NCI-H1930 (cell line): ENCODE measurements around the gene PPL.

Experiments used
- DNase-seq, 2 experiments: peaks; one replicate each; lab custom pipeline; 2025; lab: John Stamatoyannopoulos, UW

Gene PPL

DNA sequence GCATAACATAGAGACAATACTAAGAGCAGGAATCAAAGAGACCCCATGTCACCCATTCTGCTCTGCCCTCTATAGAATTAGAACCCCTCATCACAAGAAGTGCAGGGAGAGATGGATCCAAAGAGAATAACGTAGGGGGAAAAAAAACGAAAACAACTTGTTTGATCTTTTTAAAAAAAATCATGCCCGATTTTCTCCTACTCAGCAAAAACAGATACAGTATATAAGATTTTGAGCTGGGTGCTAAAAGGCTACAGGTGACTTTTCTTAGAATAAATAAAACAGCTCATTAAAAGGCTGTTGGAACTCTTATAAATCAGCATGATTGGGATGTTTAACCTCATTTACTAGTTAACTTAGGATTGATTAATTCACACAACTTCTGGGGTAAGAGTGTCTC is 72.2 kb downstream of the PPL start:
- no peak for DNase-seq

DNA sequence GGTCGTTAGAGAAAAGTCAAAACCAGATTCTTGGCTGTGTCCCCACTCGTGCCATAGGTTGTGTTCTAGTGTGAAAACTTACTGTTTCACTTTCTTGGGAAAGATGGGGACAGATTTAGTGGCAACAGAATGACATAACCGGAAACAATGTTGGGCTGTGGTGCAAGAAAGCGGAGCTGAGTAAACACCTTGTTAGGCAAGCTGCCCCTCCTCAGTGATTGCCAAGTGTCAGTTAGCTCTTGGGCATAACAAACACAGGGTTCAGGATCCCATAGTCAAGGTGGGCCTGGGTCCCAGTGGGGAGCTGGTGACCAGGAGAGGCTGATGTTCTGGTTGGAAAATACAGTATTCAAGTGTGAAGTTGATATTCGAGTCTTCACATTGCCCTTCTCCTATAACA is 74.3 kb downstream of the PPL start:
- DNase-seq: no peak

DNA sequence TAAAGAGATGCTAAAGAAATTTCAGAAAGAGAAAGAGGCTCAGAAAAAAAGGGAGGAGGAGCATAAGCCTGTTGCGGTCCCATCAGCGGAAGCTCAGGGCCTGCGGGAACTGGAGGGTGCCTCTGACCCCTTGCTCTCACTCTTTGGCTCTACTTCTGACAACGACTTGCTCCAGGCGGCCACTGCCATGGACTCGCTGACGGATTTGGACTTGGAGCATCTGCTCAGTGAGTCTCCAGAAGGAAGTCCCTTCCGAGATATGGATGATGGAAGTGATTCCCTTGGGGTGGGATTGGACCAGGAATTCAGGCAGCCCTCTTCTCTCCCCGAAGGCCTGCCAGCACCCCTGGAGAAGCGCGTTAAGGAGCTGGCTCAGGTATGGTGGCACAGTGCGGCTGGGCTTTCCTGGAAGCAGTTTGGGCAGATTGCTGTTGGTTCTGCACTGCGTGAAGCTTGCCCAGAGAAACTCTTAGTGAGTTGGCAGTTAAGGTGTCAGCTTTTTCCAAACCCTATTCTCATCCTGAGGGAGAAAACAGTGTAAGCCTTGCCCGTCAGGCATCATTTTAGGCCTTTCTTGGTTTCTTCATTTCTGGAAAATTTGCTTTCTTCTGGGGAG is 76.1 kb downstream of the PPL start:
- no peak for DNase-seq

DNA sequence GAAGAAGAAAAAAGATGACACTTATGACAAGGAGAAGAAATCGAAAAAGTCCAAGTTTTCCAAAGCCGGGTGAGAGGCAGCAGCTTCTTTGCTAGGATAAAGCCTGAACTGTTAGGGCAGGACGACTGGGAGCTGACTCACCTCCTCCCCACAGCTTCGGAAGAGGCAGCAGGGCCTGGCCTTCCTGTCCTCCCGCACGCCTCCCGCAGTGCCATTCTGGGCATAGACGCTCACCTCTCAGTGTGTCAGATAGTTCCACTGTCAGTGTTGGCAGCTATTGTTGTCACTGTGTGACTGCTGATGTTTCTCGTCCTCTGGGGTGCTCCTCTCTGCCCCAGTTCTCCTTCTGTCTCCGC is 77.1 kb downstream of the PPL start:
- DNase-seq: no peak

DNA sequence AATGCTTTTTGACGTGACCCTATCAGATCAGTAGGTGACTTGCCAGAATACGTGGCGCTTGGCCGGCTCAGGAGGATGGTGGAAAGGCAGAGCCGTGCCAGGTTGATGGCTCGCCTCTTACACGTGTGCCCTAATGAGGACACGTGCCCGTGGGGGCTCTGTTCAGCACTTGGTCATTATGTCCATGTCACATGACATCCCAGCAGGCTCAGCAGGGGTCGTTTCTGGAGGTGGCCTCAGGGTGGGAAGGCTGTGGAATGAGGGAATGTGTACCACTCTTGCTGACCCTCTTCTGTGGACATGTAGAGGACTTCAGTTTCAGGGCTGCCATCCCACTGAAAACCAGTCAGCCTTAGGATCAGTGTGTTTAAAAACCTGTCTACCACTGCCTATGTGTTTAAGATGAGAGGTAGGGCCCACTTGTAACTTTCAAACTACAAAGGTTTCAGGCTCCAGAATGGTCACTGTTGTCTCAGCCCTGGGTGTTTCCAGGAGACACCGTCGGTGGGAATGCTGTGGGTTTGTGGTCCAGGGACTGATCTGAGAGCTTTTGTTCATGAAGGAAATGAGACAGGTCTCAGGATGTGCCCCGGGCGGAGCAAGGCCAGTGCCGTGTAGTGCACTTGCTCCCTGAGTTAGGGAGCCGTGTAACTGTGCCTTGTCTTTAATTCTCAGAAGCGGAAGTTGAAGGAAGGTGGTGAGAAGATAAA is 77.6 kb downstream of the PPL start:
- no peak for DNase-seq

DNA sequence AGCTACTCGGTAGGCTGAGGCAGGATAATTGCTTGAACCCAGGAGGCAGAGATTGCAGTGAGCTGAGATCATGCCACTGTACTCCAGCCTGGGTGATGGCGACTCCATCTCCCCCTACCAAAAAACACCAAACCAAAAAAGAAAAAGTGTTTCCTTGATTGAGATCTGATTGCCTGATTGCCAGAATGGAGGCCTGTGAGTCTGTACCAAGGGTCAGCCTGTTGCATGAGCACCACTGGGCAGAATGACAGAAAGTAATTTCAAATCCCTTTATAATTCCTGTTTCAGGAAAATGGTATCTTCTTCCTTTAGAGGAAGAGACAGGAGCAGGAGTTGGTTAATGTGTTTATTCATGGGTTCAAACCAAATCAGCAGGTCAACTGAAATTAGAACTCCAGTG is 81.1 kb downstream of the PPL start:
- DNase-seq: no peak

DNA sequence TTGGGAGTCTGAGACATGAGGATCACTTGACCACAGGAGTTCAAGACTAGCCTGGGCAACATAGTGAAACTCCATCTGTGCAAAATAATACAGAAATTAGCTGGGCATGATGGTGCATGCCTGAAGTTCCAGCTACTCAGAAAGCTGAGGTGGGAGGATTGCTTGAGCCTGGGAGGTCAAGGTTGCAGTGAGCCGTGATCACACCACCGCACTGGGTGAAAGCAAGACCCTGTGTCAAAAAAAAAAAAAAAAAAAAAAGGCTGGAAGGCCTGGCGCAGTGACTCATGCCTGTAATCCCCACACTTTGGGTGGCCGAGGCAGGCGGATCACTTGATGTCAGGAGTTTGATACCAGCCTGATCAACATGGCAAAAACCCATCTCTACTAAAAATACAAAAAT is 81.6 kb downstream of the PPL start:
- no peak for DNase-seq

DNA sequence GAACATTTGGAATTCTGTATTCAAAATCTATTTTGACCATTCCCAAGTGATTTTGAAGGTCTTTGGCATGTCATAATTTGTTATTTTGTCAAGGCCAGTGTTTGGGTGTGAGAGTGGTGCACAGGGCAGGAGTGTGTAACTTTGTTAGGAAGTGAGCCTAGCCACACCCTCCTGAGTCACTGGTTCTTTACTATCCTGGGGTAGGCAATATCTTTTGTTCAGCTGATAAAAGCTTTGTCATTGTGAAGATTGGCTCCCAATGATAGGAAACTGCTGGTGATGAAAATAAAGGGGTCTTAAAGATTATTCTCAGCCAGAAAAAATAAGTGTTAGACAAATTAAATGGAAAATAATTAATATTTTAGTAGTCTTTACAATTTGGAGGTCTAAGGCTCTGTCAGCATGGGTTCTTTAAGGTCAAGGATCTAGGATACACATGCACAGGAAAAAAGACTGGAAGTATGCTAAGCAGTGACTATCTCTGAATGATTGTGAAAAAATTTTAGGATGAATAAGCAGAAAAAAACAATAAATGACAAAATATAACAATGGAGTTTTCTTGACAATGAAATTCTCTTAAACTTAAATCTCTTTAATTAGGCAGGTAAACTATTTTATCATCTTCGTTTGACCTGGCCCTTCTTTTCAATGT is 84.6 kb downstream of the PPL start:
- DNase-seq: no peak

DNA sequence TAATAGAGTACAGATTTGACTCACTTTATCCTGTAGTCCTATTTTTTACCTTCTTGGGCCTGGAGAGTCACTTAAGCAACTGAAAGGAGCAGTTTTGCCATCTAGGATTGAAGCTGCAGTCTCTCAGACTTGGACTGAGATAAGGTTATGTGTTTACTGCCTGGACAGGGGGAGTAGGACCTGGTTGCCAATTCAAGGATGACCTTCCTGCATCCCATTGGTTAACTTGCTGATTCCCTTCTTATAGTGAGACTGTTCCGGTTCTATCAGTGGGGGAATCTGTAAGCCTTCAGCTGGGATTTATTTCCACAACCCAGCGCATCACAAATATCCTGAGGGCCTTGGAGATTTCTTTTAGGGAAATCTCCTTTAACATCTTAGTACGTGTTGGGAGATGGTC is 86.7 kb downstream of the PPL start:
- DNase-seq: no peak

DNA sequence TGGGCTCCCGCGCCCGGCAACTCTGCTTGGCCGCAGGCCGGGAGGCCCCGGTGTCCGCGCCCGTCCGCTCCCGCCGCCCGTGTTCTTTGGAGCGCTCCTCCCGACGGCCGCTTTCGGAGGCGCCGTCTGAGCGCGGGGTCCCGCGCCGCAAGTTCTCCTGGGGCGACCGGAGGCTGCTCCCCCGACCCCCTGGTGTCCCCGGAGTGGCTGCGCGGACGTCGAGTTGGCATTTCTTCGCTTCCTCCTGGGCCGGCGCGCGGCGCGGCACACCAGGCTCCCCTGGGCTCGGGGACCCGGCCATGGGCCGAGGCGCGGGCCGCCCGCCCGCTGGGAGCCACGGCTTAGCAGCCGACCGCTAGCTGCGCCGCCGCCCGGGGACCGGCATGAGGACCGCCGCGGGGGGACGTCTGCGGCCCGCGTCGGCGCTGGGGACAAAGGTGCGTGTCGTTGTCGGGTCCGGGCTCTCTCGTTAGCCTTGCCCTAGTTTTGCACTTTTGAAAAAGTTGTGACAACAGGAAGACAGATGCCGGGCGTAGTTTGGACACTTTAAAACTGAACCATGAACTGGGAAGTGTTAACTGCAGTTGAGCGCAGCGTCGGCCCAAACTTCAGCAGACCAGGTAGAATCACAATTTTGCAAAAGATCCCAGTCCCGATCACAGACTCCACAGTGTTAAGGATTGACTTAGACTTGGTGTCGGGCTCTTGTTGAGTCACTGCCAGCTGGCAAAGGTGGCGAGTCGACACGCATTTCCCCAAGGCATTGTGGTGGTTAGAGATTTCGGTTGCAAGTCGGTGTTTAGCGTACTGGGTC is 89.0 kb downstream of the PPL start:
- DNase-seq: no peak

DNA sequence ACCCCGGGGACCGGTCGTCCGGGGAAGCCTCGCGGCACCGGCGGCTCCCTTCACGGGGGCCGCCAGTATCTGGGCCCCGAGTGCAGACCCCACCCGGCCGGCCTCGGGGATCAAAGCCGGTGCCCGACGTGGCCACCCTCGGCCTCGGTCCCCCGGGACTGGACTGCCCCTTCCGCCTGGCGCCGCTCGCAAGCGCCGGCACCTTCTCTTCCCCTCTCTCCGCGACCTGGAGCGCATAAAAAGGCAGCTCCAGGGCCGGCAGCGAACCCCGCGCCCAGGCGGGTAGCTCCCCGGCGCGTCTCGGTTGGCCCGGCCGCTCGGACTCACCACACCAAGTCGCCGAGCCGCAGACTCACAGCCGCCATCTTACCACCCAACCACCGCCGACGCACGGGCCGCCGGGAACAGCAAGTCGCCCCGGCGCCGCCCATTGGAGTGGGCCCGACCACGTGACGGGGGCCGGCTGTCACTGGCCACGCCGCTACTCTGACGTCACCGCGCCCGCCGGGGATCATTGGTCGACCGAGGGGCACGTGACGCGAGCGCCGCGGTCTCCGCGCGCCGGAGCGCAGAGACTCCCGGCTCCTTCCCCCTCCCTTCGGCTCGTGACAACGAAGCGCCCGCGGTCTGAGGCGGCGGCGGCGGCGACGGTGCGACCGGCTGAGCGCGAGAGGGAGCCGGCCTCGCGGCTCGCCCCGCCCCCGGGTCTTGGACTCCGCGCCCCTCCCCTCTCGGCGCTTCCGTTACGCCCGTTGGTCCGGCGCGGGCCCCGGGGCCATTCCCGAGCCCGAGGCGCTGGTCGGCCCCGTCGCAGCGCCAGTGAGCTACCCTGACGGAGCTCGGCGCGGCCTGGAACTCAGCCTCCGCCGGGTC is 89.8 kb downstream of the PPL start, which contains the start of the genes GLYR1 and UBN1:
GLYR1 (minus strand) TSS at position 388 of the 873 bp plus-strand sequence; CDS start at position 365, 23 bp downstream.
UBN1 (plus strand) TSS at position 581 of the 873 bp plus-strand sequence. CDS start 5,437 bp downstream, outside the sequence.
- peak; percentile 97 to 98 for DNase-seq

DNA sequence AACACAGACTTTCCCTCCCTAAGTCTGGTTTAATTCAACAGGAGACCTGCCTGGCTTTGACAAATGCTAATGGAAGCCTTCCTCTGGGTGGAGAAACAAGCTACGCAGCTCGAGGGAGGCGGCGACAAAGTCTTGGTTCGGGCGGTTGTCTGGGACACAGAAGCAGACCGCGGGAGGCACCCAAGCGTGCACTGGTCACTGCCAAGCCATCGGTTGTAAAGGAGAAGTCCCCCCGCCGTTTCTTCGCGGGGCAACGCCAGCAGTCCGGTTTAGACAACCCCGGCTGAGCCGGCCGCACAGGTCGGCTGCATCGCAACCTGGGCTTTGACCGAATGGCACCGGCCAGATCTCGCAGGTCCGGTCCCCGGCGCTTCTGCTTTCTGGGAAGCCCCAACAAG is 90.4 kb downstream of the PPL start:
- DNase-seq: no peak

DNA sequence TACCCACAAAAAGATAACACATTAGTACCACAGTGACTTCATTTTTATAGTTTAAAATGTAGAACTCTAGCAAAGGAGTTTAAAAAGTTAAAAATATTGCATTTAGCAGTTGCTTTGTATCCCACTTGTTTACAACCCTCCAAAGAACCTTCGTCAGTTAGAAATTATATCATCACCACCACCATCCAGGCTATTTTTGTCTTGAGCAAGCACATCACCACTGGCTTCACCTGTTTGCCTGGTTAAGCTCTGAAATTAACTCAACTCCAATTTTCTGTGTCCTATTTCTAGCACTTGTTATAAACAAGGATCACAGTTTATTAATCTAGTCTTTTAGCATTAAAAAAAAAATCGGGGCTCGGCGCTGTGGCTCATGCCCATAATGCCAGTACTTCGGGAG is 96.0 kb downstream of the PPL start:
- DNase-seq: no peak

DNA sequence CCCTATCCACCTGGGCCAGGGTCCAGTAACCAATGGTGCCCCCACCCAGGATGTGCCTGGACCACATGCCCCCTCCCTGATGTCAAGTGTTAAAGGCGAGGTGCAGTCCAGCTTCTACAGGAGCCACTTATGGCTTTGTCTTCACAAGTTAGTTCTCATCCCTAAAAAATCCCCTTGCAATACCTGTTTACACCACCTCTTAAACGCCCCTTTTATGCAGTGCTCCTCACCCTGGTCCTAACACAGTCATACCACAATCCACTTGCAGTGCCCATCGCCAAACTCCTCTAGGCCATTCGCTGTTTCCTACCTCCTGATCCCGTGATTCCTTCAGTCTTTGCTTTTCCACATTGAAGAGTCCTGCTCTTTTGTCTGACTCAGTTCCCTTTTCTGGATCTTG is 97.0 kb downstream of the PPL start:
- DNase-seq: no peak

DNA sequence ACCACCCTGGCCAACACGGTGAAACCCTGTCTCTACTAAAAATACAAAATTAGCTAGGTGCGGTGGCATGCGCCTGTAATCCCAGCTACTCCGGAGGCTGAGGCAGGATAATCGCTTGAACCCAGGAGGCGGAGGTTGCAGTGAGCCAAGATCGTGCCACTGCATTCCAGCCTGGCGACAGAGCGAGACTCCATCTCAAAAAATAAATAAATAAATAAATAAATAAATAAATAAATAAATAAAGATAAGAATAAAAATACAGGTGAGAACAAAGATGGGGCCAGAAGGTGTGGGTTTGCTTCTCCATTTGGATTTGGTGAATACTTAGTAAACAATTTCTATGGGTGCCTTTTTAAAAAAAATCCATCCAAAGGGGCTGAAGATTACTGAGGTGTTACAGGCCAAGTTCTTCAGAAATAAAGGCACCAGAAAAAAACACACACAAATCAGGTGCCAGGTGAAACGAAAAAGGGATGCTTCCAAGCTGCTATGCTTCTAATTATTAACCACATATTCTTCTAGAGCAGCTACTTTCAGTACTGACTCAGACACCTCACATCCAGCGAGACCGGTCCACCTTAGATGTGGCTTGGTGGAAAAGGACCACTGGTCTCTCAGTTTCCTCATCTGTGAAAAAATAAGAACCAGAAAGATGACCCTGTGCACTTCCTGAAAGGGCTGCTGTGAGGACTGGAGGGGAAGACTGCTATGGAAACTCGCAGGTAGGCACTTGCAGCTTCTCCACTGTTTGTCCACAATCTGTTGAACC is 99.0 kb downstream of the PPL start:
- DNase-seq: no peak

DNA sequence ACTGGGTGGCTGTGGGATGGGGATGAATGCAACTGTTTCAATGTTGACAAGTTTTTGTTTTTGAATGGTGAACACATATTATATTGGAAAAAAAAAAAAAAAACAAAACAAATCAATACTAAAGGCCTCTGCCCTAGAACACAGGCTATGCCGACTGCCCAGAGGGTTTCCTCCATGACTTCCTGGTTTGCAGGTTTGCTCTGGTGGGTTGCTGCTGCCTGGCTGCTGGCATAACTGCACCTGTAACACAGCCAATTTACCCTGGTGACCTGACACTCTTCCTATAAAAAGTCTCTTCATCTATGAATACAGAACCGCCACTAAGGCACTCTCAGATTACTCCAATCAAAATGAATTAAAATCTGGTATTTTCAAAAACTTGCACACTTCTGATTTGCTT is 100.2 kb downstream of the PPL start:
- no peak for DNase-seq

DNA sequence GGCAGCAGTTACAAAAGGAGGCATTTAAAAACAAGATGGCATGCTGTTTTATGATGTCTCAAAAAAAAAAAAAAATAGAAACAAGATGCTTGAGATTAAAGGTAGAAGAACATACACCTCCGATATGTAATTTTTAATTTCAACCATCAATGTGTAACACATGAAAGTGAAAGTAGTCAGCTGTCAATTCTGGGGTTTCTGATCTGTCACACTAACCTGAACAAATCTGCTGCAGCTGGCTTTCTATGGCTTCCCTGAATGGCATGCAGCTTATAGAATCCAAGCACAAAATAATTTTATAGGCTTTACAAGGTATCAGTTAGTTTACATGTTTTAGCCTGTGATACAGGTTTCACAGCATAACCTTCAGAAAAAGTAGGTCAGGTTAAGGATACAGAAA is 103.4 kb downstream of the PPL start:
- no peak for DNase-seq

DNA sequence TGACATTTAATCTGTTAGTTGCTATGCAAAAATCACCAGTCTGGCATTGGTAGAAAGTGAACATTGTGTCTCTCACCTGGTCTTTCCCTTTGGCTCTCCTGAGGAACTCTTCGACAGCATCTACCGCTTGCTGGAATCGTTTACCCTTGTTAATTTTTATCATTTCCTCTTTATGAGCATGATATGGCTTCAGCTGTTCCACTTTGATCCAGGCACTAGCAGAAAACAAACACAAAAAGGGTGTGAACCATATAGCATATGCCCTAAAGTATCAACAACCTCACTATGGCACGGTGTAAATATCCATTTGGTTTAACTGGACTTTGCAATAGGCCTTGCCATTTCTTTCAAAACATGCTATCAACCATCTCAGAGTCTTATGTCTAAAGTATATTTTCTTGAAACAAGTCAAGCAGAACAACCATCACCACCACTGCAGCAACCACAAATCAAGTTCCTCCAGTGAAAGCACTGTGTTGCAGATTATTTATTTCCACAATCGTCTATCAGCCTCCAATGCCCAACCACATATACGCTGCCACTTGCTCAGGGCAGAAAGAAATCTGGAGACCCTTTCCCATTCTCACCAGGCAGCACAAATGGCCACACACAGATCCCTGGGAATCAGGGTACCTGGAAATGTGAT is 104.1 kb downstream of the PPL start:
- no peak for DNase-seq
